ENCODE results near the gene KRT40. TPM values are rescaled to one million over a fixed set of nuclear protein-coding genes. Genes with fewer than 3 reads are reported as not detected.

Gene KRT40
- polyA plus RNA-seq, 3 donors = not detected

- Histone ChIP-seq H3K27ac (ENCODE audit: low read depth in 1 of 2, low read length in 2 of 2) (no peak overlapping the region), H2AFZ (ENCODE audit: insufficient read depth, low read depth, low read length, poor library complexity, severe bottlenecking) (no peak overlapping the region), H3K4me3 (replicated peaks in 1 of 3; ENCODE audit: low read depth in 2 of 3, low read length in 3 of 3) (no peak overlapping the region), H3K36me3 (replicated peaks in 1 of 2; ENCODE audit: control insufficient read depth in 1 of 2, insufficient read depth in 2 of 2, low read length in 2 of 2) (no peaks in the 10 kb centered on the region), H3K4me2 (replicated peaks; ENCODE audit: extremely low read depth, low read length, poor library complexity, severe bottlenecking) (no peak overlapping the region), H3K9me3 (replicated peaks in 1 of 2; ENCODE audit: control insufficient read depth in 1 of 2, insufficient read depth in 1 of 2, low read length in 2 of 2) (no peaks in the 10 kb centered on the region), H3K4me1 (ENCODE audit: control insufficient read depth in 1 of 2, insufficient read depth in 2 of 2, low read length in 2 of 2) (peaks cover 0 to 9% of the 10 kb centered on the region in 2 donors), H3K27me3 (ENCODE audit: control insufficient read depth in 2 of 2, insufficient read depth in 2 of 2, low read length in 2 of 2) (peaks cover 2 to 6% of the 10 kb centered on the region in 2 donors), H3K9ac (ENCODE audit: insufficient read depth, low read length, poor library complexity, severe bottlenecking) (no peak overlapping the region), H3K79me2 (ENCODE audit: insufficient read depth, low read length) (no peaks in the 10 kb centered on the region), H4K20me1 (ENCODE audit: insufficient read depth, low read length) (no peaks in the 10 kb centered on the region)
- H3K4me3 Mint-ChIP-seq = no peak overlapping the region
- H3K36me3 Mint-ChIP-seq = no peaks in the 10 kb centered on the region
- peak in 1 of 3 donors; percentile 45 for DNase-seq
- intact Hi-C loops (cut with micrococcal nuclease) = no loop called here
- H3K4me1 Mint-ChIP-seq = peaks cover 13% of the 10 kb centered on the region
- peaks cover 5 to 19% (median 14%) of the 10 kb centered on the region in 3 donors for H3K27me3 Mint-ChIP-seq (ENCODE audit: low read depth in 3 of 3)
- H3K27ac Mint-ChIP-seq = no peak overlapping the region
- H3K9me3 Mint-ChIP-seq = no peaks in the 10 kb centered on the region
- 100% methylated on average over 1 of the region's 8 CpGs for WGBS (ENCODE audit: insufficient coverage)
- no peak for TF ChIP-seq CTCF (IDR thresholded peaks at IDR 0.05)
Observed at GRCh38 chr17:40956401-40957254, 27.5 kb downstream of the KRT40 start.

- peak in 1 of 3 donors; percentile 42 for DNase-seq
- WGBS (ENCODE audit: insufficient coverage) = no CpG with 5 or more reads among the region's 2 CpGs
- Histone ChIP-seq H3K27ac (ENCODE audit: low read depth in 1 of 2, low read length in 2 of 2) (no peak overlapping the region), H3K36me3 (replicated peaks in 1 of 2; ENCODE audit: control insufficient read depth in 1 of 2, insufficient read depth in 2 of 2, low read length in 2 of 2) (no peaks in the 10 kb centered on the region), H3K4me3 (replicated peaks in 1 of 3; ENCODE audit: low read depth in 2 of 3, low read length in 3 of 3) (no peak overlapping the region), H3K9me3 (replicated peaks in 1 of 2; ENCODE audit: control insufficient read depth in 1 of 2, insufficient read depth in 1 of 2, low read length in 2 of 2) (no peaks in the 10 kb centered on the region), H3K27me3 (ENCODE audit: control insufficient read depth in 2 of 2, insufficient read depth in 2 of 2, low read length in 2 of 2) (peaks cover 5 to 14% of the 10 kb centered on the region in 2 donors), H3K9ac (ENCODE audit: insufficient read depth, low read length, poor library complexity, severe bottlenecking) (no peak overlapping the region), H4K20me1 (ENCODE audit: insufficient read depth, low read length) (no peaks in the 10 kb centered on the region), H3K79me2 (ENCODE audit: insufficient read depth, low read length) (no peaks in the 10 kb centered on the region), H3K4me1 (ENCODE audit: control insufficient read depth in 1 of 2, insufficient read depth in 2 of 2, low read length in 2 of 2) (peaks cover 0 to 9% of the 10 kb centered on the region in 2 donors), H2AFZ (ENCODE audit: insufficient read depth, low read depth, low read length, poor library complexity, severe bottlenecking) (no peak overlapping the region), H3K4me2 (replicated peaks; ENCODE audit: extremely low read depth, low read length, poor library complexity, severe bottlenecking) (no peak overlapping the region)
- Mint-ChIP-seq H3K36me3 (no peaks in the 10 kb centered on the region), H3K9me3 (peaks cover 0 to 2% (median 0%) of the 10 kb centered on the region in 7 donors), H3K27me3 (ENCODE audit: low read depth in 3 of 3) (peaks cover 13 to 38% (median 22%) of the 10 kb centered on the region in 3 donors), H3K27ac (no peak overlapping the region), H3K4me3 (no peak overlapping the region), H3K4me1 (peaks cover 10% of the 10 kb centered on the region)
- intact Hi-C loops (cut with micrococcal nuclease) = no loop called here
- no peak for TF ChIP-seq CTCF (IDR thresholded peaks at IDR 0.05)
Observed at GRCh38 chr17:40953881-40954280, 30.2 kb downstream of the KRT40 start.
